IMR-90 (cell line): ENCODE results near the gene NANS. TPM values are rescaled to one million over a fixed set of nuclear protein-coding genes. Genes with fewer than 3 reads are reported as not detected.

ENCODE experiments used
- ATAC-seq: fragments of 200-7000 bp; cut with Tn5 transposase; 2 replicates; pipeline ENCODE4 v1.9.1; 2020; ENCODE audit warnings: low read depth, mild to moderate bottlenecking, moderate library complexity
- BruUV-seq: library from RNA; stranded (reverse); fragments of 400-500 nt; replicated peaks from 2 replicates; lab custom pipeline; 2021; lab: Mats Ljungman, UMichigan
- CTCF ChIA-PET: fragments of 300-600 bp; formaldehyde crosslinking; extraction: SDS; loops from one replicate; lab custom pipeline; 2021; ENCODE audit warnings: antibody characterized with exemption; lab: Yijun Ruan, JAX
- POLR2A ChIA-PET: fragments of 300-600 bp; sonication (Branson Sonifier 250); formaldehyde crosslinking; loops from one replicate; lab custom pipeline; 2022; ENCODE audit warnings: antibody characterized with exemption; ENCODE audit not compliant: unreplicated experiment; lab: Charles Lee
- DNase-seq: peaks from one replicate; pipeline ENCODE4 v3.0.0; 2013
- H2AFZ ChIP-seq: replicated peaks from 2 replicates; pipeline ENCODE3; 2013; ENCODE audit warnings: low read length, mild to moderate bottlenecking; ENCODE audit not compliant: poor library complexity
- H2AK5ac ChIP-seq: 2 replicates; pipeline ENCODE4 v1.6.1; 2013; ENCODE audit warnings: low read depth, low read length, inconsistent platforms
- H2AK9ac ChIP-seq: replicated peaks from 2 replicates; pipeline ENCODE3; 2013; ENCODE audit warnings: mild to moderate bottlenecking, low read depth, low read length, moderate library complexity; ENCODE audit not compliant: poor library complexity
- H2BK120ac ChIP-seq: 2 replicates; pipeline ENCODE4 v1.6.1; 2013; ENCODE audit warnings: low read depth, low read length, inconsistent platforms
- H2BK15ac ChIP-seq: 3 replicates; pipeline ENCODE4 v1.6.1; 2013; ENCODE audit warnings: low read depth, low read length, inconsistent platforms
- H2BK20ac ChIP-seq: 2 replicates; pipeline ENCODE4 v1.6.1; 2013; ENCODE audit warnings: low read depth, mild to moderate bottlenecking, inconsistent platforms, low read length, moderate library complexity
- H2BK5ac ChIP-seq: 2 replicates; pipeline ENCODE4 v1.6.1; 2013; ENCODE audit warnings: mild to moderate bottlenecking, low read depth, low read length, inconsistent platforms; ENCODE audit not compliant: poor library complexity, severe bottlenecking
- H3K14ac ChIP-seq: replicated peaks from 2 replicates; pipeline ENCODE4 v1.6.1; 2013; ENCODE audit warnings: low read depth, low read length, inconsistent platforms
- H3K18ac ChIP-seq: 2 replicates; pipeline ENCODE4 v1.6.1; 2013; ENCODE audit warnings: low read depth, low read length, control low read depth
- H3K23ac ChIP-seq: 2 replicates; pipeline ENCODE4 v1.6.1; 2013; ENCODE audit warnings: low read depth, low read length, inconsistent platforms
- H3K27ac ChIP-seq: 2 replicates; pipeline ENCODE4 v1.5.1; 2013; ENCODE audit warnings: mild to moderate bottlenecking, control low read depth, low read length; ENCODE audit not compliant: insufficient read depth
- H3K27me3 ChIP-seq: 2 replicates; pipeline ENCODE4 v1.6.1; 2013; ENCODE audit warnings: low read length; ENCODE audit not compliant: control insufficient read depth, insufficient read depth
- H3K36me3 ChIP-seq: 2 replicates; pipeline ENCODE4 v1.6.1; 2013; ENCODE audit warnings: low read length, mixed read lengths; ENCODE audit not compliant: control insufficient read depth, insufficient read depth
- H3K4ac ChIP-seq: 2 replicates; pipeline ENCODE4 v1.6.1; 2013; ENCODE audit warnings: low read depth, low read length, inconsistent platforms
- H3K4me1 ChIP-seq: 2 replicates; pipeline ENCODE4 v1.6.1; 2013; ENCODE audit warnings: low read length, mixed read lengths; ENCODE audit not compliant: control insufficient read depth, insufficient read depth
- H3K4me2 ChIP-seq: 2 replicates; pipeline ENCODE4 v1.6.1; 2013; ENCODE audit warnings: low read depth, mild to moderate bottlenecking, control low read depth, low read length, moderate library complexity
- H3K4me3 ChIP-seq: 2 replicates; pipeline ENCODE4 v1.5.1; 2013; ENCODE audit warnings: low read depth, mild to moderate bottlenecking, control low read depth, low read length, moderate library complexity; ENCODE audit not compliant: insufficient read depth
- H3K56ac ChIP-seq: 2 replicates; pipeline ENCODE4 v1.6.1; 2013; ENCODE audit warnings: low read length, inconsistent platforms; ENCODE audit not compliant: insufficient read depth; ENCODE audit errors: extremely low read depth
- H3K79me1 ChIP-seq, 2 experiments: 2 replicates each; pipeline ENCODE4 v1.6.1; 2013; ENCODE audit warnings: low read length in 2 of 2, inconsistent platforms in 1 of 2, low read depth in 1 of 2
- H3K9ac ChIP-seq: 2 replicates; pipeline ENCODE4 v1.6.1; 2013; ENCODE audit warnings: low read depth, low read length, control low read depth
- H3K9me1 ChIP-seq: 2 replicates; pipeline ENCODE4 v1.6.1; 2013; ENCODE audit warnings: low read length, inconsistent platforms; ENCODE audit not compliant: insufficient read depth
- H3K9me3 ChIP-seq: 2 replicates; pipeline ENCODE4 v1.6.1; 2013; ENCODE audit warnings: low read length; ENCODE audit not compliant: control insufficient read depth, insufficient read depth
- H4K20me1 ChIP-seq: 2 replicates; pipeline ENCODE4 v1.6.1; 2013; ENCODE audit warnings: low read length, inconsistent platforms; ENCODE audit not compliant: insufficient read depth
- H4K5ac ChIP-seq: 2 replicates; pipeline ENCODE4 v1.6.1; 2013; ENCODE audit warnings: mild to moderate bottlenecking, low read depth, low read length, control low read depth
- H4K8ac ChIP-seq, 2 experiments: 2 replicates each; pipeline ENCODE4 v1.6.1; 2013; ENCODE audit warnings: low read depth in 2 of 2, low read length in 2 of 2, control low read depth in 1 of 2, inconsistent platforms in 1 of 2
- H4K91ac ChIP-seq: 2 replicates; pipeline ENCODE4 v1.6.1; 2013; ENCODE audit warnings: low read depth, low read length, inconsistent platforms; ENCODE audit not compliant: insufficient read depth
- CEBPB ChIP-seq: IDR thresholded peaks from 2 replicates; pipeline ENCODE4 v1.6.1; 2012; ENCODE audit warnings: low read depth, low read length, improper control_type of control experiment
- CHD1 ChIP-seq: IDR thresholded peaks from 2 replicates; pipeline ENCODE4 v1.6.1; 2012; ENCODE audit warnings: low read depth, low read length, improper control_type of control experiment
- CTCF ChIP-seq: conservative IDR thresholded peaks from 2 replicates; pipeline ENCODE4 v1.5.1; 2012; ENCODE audit warnings: mild to moderate bottlenecking, low read depth, low read length, improper control_type of control experiment
- MAFK ChIP-seq: IDR thresholded peaks from 2 replicates; pipeline ENCODE4 v1.6.1; 2012; ENCODE audit warnings: low read depth, low read length, improper control_type of control experiment
- MAZ ChIP-seq: IDR thresholded peaks from 2 replicates; pipeline ENCODE4 v1.6.1; 2012; ENCODE audit warnings: low read depth, mild to moderate bottlenecking, low read length, improper control_type of control experiment, moderate library complexity, borderline replicate concordance
- MXI1 ChIP-seq: IDR thresholded peaks from 2 replicates; pipeline ENCODE4 v1.6.1; 2012; ENCODE audit warnings: low read depth, mild to moderate bottlenecking, low read length, moderate library complexity, borderline replicate concordance
- NFE2L2 ChIP-seq: fragments of 150-350 bp; IDR thresholded peaks from 2 replicates; pipeline ENCODE4 v1.6.1; 2016; ENCODE audit warnings: low read depth, mild to moderate bottlenecking, low read length
- RAD21 ChIP-seq: IDR thresholded peaks from 2 replicates; pipeline ENCODE4 v1.6.1; 2012; ENCODE audit warnings: low read length, improper control_type of control experiment
- RCOR1 ChIP-seq: IDR thresholded peaks from 2 replicates; pipeline ENCODE4 v1.6.1; 2012; ENCODE audit warnings: mild to moderate bottlenecking, low read length, improper control_type of control experiment; ENCODE audit not compliant: insufficient replicate concordance
- RFX5 ChIP-seq: IDR thresholded peaks from 2 replicates; pipeline ENCODE4 v1.8.0; 2012; ENCODE audit warnings: low read depth, mild to moderate bottlenecking, low read length, moderate library complexity
- USF2 ChIP-seq: fragments of 150-350 bp; IDR thresholded peaks from 2 replicates; pipeline ENCODE4 v1.6.1; 2017; ENCODE audit warnings: mild to moderate bottlenecking, antibody characterized with exemption, low read length, low read depth
- WGBS, 2 experiments: methylation state at CpG; one replicate each; pipeline versions ENCODE4 v1.1.5 to v1.1.7; 2013; ENCODE audit warnings: missing lambda C conversion rate in 2 of 2; ENCODE audit not compliant: insufficient read length in 1 of 2; ENCODE audit errors: extremely low coverage in 2 of 2; 5-methylcytosine and 5-hydroxymethylcytosine counted together
- dilution Hi-C: fragments of 300-500 bp; cut with HindIII; formaldehyde crosslinking; loops from one replicate; pipeline ENCODE4 v1.14.3; 2018; ENCODE audit warnings: low sequenced_read_pairs; ENCODE audit not compliant: unreplicated experiment
- in situ Hi-C: fragments of 300-500 bp; cut with MboI; formaldehyde crosslinking; loops from 3 replicates; pipeline ENCODE4 v1.14.3; 2019; ENCODE audit warnings: low sequenced_read_pairs, inconsistent platforms, mixed read lengths
- intact Hi-C: fragments of 100-400 bp; cut with micrococcal nuclease; formaldehyde crosslinking; loops from 2 replicates; pipeline ENCODE4 v1.10.0; 2022
- polyA plus RNA-seq, 3 experiments: library from polyadenylated mRNA; depleted of rRNA; stranded (reverse); fragments of >200 nt; gene quantifications; 2 replicates each; pipeline ENCODE4 v1.2.3, GENCODE V29; 2012; ENCODE audit warnings: low replicate concordance in 1 of 3
- total RNA-seq: library from RNA; depleted of rRNA; stranded (reverse); fragments of >200 nt; gene quantifications from 2 replicates; pipeline ENCODE4 v1.2.3, GENCODE V29; 2012

The NANS gene
- total and polyA plus RNA-seq, 2 of the 4 experiments (the other 2 are of a cell fraction): 210 to 306 TPM

GRCh38 chr9:98080780-98081179, 24.2 kb downstream of the NANS start:
- Histone ChIP-seq H2AK9ac (no peak overlapping the region), H4K8ac (peak overlapping the region; percentile 16 to 47; a peak in 1 of 4 replicates), H3K36me3 (peaks cover 33% of the 10 kb centered on the region), H3K27ac (peak overlapping the region; percentile 73; the same call in 1 of the 2 replicates), H3K4me2 (no peak overlapping the region), H4K91ac (peak overlapping the region; percentile 28), H3K9me3 (no peaks in the 10 kb centered on the region), H2BK20ac (no peak overlapping the region; the same call in 1 of the 2 replicates), H2AFZ (peak overlapping the region; percentile 48), H3K4ac (peak overlapping the region; percentile 75), H3K9me1 (peaks cover 11% of the 10 kb centered on the region), H3K4me3 (no peak overlapping the region), H2BK5ac (peak overlapping the region; percentile 81), H2AK5ac (peak overlapping the region; percentile 12), H2BK15ac (0 out of 3 replicates have a peak overlapping the region, but pooled peaks have one; percentile 15), H3K4me1 (peaks cover 18% of the 10 kb centered on the region), H4K20me1 (0 out of 2 replicates have a peak, but pooled peaks cover 7% of the 10 kb centered on the region), H3K18ac (peak overlapping the region; percentile 48; the same call in 1 of the 2 replicates), H3K56ac (no peak overlapping the region), H2BK120ac (no peak overlapping the region), H3K79me1 (peaks cover 18 to 39% of the 10 kb centered on the region in 2 experiments), H3K9ac (0 out of 2 replicates have a peak overlapping the region, but pooled peaks have one; percentile 41), H3K14ac (no peak overlapping the region), H3K27me3 (no peaks in the 10 kb centered on the region), H3K23ac (peak overlapping the region; percentile 44; the same call in 1 of the 2 replicates), H4K5ac (0 out of 2 replicates have a peak overlapping the region, but pooled peaks have one; percentile 5)
- ChIA-PET CTCF (no interaction called here), POLR2A (interaction anchor here (0.6 kb wide), 1 partner anchor 110 kb away, joined by 3 read pairs; no protein-coding TSS in a partner anchor)
- intact Hi-C loops: no loop called here
- no TSS peak for BruUV-seq
- in situ Hi-C loops: no loop called here
- WGBS, 2 experiments: 100% methylated on average over 8 of the region's 12 CpGs; no CpG with 5 or more reads in 1 of the 2 experiments
- dilution Hi-C loops: no loop called here
- DNase-seq: no peak
- TF ChIP-seq MAZ (no peak), CEBPB (no peak), RCOR1 (no peak), MAFK (no peak), CTCF (no peak), NFE2L2 (no peak), MXI1 (no peak), RFX5 (no peak), RAD21 (no peak), CHD1 (no peak), USF2 (no peak)
- no peak for ATAC-seq
